GM18870 (cell line): ENCODE results near the gene SPAG16.

Source experiments
- ATAC-seq: cut with Tn5 transposase; IDR thresholded peaks from one replicate; pipeline ENCODE4 v1.9.1; 2021; ENCODE audit warnings: moderate library complexity; ENCODE audit not compliant: unreplicated experiment

SPAG16 gene

GRCh38 chr2:213537579-213537978 is 253.3 kb downstream of the SPAG16 start:
- ATAC-seq = peak; percentile 40

DNA sequence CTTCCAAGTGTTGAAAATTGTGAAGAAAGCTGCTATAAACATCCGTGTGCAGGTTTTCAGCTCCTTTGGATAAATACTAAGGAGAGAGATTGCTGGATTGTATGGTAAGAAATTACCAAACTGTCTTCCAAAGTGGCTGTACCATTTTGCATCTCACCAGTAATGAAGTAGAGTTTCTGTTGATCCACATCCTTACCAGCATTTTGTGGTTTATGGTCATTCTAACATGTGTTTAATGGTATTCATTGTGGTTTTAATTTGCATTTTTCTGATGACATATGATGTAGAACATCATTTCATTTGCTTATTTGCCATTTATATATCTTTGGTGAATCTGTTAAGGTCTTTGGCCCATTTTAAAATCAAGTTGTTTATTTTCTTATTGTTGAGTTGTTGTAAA is 260.7 kb downstream of the SPAG16 start:
- no peak for ATAC-seq

GRCh38 chr2:213545481-213545880 is 261.2 kb downstream of the SPAG16 start:
- ATAC-seq = no peak

DNA sequence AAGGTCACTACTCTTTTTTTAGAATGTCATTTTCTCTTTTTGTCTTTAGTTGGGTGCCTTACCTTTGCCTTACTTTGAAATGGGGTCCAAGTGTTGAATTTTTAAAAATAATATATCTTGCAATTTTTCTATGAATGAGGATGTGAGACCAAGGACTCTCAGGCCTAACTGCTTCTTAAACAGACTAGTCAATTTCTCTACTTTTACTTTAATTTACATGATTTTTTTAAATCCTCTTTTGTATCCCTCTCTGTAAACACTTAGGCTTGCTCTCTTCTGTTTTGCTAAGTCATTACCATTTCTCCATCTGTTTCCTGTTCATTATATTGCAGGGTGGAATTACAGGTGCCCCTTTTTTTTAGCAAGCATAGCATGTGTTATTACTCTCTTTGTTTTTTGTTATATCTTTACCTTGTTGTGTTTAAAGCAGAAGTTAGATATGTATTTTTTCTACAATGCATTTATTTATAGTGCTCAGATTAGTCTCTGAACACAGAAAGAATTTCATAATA is 261.8 kb downstream of the SPAG16 start:
- ATAC-seq = no peak

DNA sequence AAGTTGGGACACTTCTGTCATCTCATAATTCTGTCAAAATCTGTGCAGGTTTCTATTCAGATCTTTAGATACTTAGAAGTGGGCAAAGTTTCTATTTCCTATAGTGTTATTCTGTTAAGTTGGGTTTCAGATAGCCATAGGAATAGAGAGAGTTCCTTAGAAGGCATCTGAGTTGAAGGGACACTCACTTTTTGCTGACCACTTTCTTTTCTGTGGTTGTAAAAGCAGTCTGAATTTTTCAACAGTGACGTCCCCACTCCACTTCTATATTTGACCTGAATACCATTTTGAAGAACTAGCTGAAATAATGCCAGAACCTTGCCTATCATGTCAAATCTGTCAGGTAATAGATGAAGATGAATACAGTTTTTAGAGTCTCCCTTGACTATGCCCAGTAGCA is 267.3 kb downstream of the SPAG16 start:
- ATAC-seq = no peak

GRCh38 chr2:213559053-213559452 is 274.8 kb downstream of the SPAG16 start:
- ATAC-seq = no peak

GRCh38 chr2:213561759-213562158 is 277.5 kb downstream of the SPAG16 start:
- ATAC-seq = no peak

GRCh38 chr2:213562539-213563180 is 278.4 kb downstream of the SPAG16 start:
- ATAC-seq = no peak

- ATAC-seq = no peak
These were observed 282.6 kb downstream of the SPAG16 start for GRCh38 chr2:213566846-213567245.

GRCh38 chr2:213609570-213610170 is 325.4 kb downstream of the SPAG16 start:
- no peak for ATAC-seq

- ATAC-seq = peak; percentile 67
These were observed 342.9 kb downstream of the SPAG16 start for GRCh38 chr2:213627054-213627710.

DNA sequence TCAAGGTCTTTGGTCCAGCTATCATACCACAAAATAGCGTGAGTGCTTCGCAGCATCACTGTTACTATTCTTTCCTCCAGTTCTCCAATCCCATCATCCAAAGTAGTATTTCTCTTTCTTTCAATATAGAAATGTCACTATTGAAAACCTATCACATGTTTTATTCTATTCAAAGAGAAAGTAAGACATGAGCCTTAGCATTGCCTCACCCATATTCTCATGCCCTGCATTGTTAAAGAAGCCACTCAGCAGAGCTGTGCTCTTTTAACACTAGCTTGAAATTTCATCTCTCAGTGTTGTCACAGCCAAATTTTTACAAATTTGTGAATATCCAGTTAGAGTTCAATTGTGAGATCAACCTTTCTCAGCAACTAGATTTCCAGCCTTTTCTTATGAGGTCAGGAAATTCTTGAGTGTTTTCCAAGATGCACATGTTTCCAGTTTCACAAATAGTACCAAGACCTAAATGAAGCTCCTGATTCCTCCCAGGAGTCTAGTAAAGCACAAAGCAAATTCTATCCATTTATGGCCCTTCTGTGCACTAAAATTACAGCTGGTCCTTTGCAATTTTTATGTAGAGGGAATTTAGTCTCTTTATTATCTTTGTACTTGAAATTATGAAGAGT is 343.7 kb downstream of the SPAG16 start:
- ATAC-seq = peak; percentile 42

DNA sequence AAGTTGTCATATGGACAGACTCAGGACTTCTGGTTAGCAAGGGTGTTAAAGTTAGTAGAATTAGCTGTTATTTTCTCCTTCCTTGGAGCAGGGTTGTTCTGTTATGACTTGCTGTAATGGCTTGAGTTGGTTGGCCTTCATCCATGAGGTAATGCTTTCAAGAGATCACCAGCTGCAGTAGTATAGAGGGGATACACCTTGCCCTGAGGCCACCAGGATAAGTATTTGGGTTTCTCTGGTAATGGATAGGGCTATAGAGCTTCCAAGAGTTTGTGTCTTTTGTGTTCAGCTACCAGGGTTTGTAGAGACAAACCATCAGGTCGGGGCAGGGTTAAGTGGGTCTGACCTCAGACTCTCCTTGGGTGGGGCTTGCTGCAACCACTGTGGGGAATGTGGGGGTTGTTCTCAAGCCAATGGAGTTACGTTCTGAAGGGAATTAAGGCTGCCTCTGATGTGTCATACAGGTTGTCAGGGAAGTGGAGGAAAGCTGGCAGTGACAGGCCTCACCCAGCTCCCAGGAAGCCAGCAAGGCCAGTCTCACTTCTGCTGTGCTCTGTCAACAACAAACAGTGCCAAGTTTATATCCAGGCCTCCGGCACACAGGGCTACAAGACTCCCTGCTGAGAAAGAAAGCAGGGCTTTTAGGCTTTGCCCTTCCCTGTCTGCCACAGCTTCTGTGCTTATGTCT is 356.6 kb downstream of the SPAG16 start:
- ATAC-seq = no peak

DNA sequence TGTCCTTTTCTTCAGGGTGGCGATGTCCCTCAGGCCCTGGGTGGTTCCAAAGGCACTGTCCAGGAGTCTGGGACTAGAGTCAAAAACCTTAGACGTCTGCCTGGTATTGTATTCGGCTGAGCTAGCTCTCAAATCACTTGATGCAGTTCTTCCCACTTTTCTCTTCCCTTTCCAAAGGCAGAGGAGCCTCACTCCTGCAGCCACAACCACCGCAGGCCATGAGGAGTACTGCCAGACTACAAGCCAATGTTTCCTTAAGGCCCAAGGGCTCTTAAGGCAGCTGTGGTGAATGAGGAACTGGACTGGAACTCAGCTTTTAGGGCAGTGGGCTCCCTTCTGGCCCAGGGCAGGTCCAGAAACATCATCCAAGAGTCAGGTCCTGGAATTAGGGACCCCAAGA is 360.7 kb downstream of the SPAG16 start:
- no peak for ATAC-seq

GRCh38 chr2:213649176-213649575 is 364.9 kb downstream of the SPAG16 start:
- ATAC-seq = no peak

- ATAC-seq = no peak
These were observed 380.6 kb downstream of the SPAG16 start for GRCh38 chr2:213664817-213665216.

- no peak for ATAC-seq
These were observed 385.4 kb downstream of the SPAG16 start for GRCh38 chr2:213669657-213670056.

DNA sequence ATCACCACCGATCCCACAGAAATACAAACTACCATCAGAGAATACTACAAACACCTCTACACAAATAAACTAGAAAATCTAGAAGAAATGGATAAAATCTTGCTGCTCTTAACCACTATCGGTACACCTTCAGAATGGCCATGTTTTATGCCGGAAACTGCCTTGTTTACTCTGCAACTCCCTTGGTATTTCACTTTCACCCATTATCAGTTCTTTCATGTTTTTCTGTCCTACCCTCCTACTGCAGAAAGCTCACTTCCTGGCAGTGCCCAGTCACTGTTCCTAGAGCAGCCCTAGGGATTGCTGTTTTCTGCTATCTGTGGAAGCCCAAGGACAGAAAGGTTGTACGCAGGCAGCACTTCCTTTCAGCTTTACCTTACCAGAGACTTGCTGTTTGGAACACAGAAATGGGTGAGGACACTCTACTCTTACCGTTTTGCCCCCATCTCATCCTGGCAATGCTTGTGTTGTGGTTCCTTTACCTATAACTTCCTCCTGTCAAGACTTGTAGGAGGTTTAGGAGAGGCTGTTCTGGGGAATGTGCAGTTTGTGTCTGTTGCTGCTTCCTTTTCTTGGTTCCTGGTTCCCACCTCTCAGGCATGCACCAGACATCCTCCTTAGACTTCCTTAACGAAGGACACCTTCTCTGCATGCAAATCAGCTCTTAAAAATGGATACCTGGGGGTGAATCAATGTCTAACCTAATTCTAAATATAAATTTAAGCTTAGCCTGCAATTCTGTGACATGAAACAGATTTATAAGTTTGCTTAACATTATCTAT is 394.4 kb downstream of the SPAG16 start:
- no peak for ATAC-seq

DNA sequence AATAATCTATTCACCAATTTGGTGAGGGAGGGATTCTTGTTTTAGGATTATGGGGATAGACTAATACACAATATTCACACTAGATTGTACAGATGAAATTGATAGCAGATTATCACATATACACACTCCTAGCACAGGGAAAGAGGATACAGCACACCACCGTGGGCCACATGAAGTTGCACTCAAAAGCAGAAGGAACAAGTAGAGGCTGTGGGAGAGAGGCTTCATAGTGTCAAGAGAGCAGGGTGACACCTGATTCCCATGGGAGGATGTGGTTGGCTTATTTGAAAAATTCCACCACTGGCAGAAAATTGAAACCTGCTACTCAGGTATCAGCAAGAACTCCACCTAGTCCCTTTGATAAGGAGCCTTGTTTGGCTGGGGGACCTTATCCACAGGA is 395.6 kb downstream of the SPAG16 start:
- ATAC-seq = no peak

DNA sequence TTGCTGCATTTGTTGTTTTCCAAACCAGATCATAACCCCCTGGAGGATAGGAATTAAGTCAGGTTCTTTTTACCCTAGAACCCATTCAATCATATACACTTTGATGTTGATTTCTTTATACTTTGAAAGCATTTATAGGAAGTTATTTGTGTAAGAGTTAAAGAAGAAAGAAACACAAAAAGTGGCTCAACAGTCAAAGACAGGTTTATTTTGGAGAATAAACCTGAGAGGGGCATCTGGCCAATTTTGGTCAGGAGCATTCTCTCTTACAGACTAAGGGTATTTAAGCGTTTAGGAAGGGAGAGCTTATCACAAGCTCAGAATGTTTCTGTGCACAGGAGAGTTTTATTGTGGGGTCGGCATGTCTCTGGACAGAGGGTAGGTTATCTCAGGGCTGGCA is 398.0 kb downstream of the SPAG16 start:
- ATAC-seq = no peak
